ENCODE results near the gene ZNF555. TPM values are rescaled to one million over a fixed set of nuclear protein-coding genes. Genes with fewer than 3 reads are reported as not detected.
"Not testable (repeated sequence)": the region's sequence is repeated elsewhere in the genome, so short reads cannot be mapped to it uniquely, and the experiment has no call there.

Gene ZNF555
- total RNA-seq, 1 donor = 6.2 TPM

DNA sequence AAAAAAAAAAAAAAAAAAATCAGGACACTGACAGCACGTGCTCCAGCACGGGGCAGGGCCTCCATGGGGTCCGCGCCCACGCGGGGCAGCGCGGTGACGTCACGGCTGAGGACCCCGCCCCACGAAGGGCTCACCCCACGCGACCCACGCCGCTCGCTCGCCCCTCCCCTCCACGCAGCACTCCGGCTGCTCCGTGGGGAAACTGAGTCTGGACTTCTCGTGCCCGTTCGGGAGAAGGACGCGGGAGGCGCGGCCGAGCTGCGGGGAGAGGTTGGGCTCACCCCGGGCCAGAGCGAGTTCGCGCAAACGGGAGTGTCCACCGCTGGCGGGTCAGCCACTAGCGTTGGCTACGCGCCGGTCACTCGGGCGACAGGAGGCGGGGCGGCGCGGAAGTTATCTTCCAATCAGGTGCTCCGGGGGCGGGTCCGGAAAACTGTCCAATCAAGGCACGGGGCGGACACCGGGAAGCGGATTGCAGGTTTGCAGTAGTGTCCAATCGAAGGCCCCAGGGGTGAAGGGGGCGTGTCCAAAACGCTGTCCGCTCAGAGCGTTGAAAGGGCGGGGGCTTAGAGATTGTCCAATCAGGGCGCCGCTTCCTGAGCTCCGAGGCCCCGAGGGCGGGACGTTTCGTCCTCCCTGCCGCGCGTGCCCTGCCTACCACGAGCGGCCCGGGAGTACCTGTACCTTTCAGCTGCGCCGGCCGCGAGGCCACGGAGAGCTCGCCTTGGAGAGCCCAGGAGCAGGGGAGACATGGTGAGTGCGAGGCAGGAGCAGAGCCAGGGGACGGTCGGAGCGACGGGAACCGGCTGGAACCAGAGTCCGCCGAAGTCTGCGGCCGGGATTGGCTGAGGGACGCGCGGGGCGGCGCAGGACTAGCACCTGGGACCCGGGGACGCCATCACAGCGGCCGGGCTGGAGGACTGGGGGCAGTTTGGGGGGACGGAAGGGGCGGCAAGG is 59.3 kb downstream of the ZNF555 start, which contains the start of gene ZNF57:
TSS of gene ZNF57 (plus strand) at position 633 of the 957 bp plus-strand sequence. CDS start at position 751, 118 bp downstream.
- TF ChIP-seq CTCF (IDR thresholded peaks at IDR 0.05; ENCODE audit: extremely low read depth, low read depth, low read length) = no peak
- peak within 1 kb of the TSS; percentile 93 for H2AFZ ChIP-seq (ENCODE audit: low read length)
- no peaks in the 10 kb centered on the region for H3K4me1 ChIP-seq (ENCODE audit: insufficient read depth, low read length)
- H3K27me3 ChIP-seq (ENCODE audit: insufficient read depth, low read length) = no peaks in the 10 kb centered on the region
- H3K36me3 ChIP-seq (ENCODE audit: insufficient read depth, low read length) = no peaks in the 10 kb centered on the region
- peak within 1 kb of the TSS; percentile 94 for H3K4me3 ChIP-seq (ENCODE audit: insufficient read depth, low read length)
- H3K79me2 ChIP-seq (ENCODE audit: insufficient read depth, low read length) = peaks cover 27% of the 10 kb centered on the region
- H3K9me3 ChIP-seq (ENCODE audit: low read depth, low read length) = peaks cover 7% of the 10 kb centered on the region
- H3K27ac ChIP-seq (ENCODE audit: low read depth, low read length) = peak within 1 kb of the TSS; percentile 77
- H4K20me1 ChIP-seq (ENCODE audit: insufficient read depth, low read length) = no peaks in the 10 kb centered on the region
- H3K4me2 ChIP-seq (ENCODE audit: insufficient read depth, low read length) = peak within 1 kb of the TSS; percentile 91
- DNase-seq (ENCODE audit: insufficient read length, low spot score, missing footprints) = peak; percentile 99

DNA sequence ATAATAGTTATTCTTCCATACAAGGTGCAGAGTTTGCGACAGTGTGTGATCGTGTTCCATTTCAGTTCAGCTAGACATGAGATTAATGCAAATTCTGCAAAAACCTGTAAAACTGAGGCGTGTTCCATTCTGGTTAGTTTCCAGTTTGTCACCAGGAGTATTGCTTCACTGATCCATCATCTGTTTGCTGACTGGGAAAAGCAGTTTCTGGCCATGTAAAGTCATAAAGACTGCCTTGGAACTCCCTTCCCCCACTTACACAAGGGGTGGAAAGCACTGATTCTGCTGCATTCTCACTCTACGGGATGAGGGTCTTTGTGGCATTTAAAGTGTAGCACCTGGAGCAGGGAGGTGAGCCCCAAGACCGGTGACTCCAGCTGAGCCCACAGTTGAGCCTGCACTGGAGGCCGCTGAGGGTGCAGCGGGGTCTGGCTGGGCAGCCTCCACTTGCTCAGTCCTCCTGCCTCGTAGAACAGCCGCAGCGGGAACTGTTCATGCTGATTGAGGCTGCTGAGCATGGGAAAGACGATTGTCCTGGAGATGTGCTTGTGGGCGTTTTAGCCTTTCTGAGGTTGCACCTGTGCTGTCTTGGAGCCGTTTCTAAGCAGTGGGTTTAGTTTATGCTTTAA is 61.4 kb downstream of the ZNF555 start:
- Histone ChIP-seq H3K4me2 (ENCODE audit: insufficient read depth, low read length) (no peak overlapping the region), H3K36me3 (ENCODE audit: insufficient read depth, low read length) (no peaks in the 10 kb centered on the region), H3K4me3 (ENCODE audit: insufficient read depth, low read length) (no peak overlapping the region), H3K27me3 (ENCODE audit: insufficient read depth, low read length) (no peaks in the 10 kb centered on the region), H3K79me2 (ENCODE audit: insufficient read depth, low read length) (peaks cover 40% of the 10 kb centered on the region), H3K27ac (ENCODE audit: low read depth, low read length) (no peak overlapping the region), H3K4me1 (ENCODE audit: insufficient read depth, low read length) (no peaks in the 10 kb centered on the region), H3K9me3 (ENCODE audit: low read depth, low read length) (no peaks in the 10 kb centered on the region), H4K20me1 (ENCODE audit: insufficient read depth, low read length) (no peaks in the 10 kb centered on the region), H2AFZ (ENCODE audit: low read length) (no peak overlapping the region)
- DNase-seq (ENCODE audit: insufficient read length, low spot score, missing footprints) = no peak
- TF ChIP-seq CTCF (IDR thresholded peaks at IDR 0.05; ENCODE audit: extremely low read depth, low read depth, low read length) = no peak

GRCh38 chr19:2903326-2903725 is 62.1 kb downstream of the ZNF555 start:
- H3K79me2 ChIP-seq (ENCODE audit: insufficient read depth, low read length) = peaks cover 40% of the 10 kb centered on the region
- not testable (repeated sequence) for H3K36me3 ChIP-seq (ENCODE audit: insufficient read depth, low read length); H3K9me3 ChIP-seq (ENCODE audit: low read depth, low read length); H3K4me2 ChIP-seq (ENCODE audit: insufficient read depth, low read length); H3K4me3 ChIP-seq (ENCODE audit: insufficient read depth, low read length); H3K4me1 ChIP-seq (ENCODE audit: insufficient read depth, low read length); H3K27ac ChIP-seq (ENCODE audit: low read depth, low read length); DNase-seq (ENCODE audit: insufficient read length, low spot score, missing footprints); H3K27me3 ChIP-seq (ENCODE audit: insufficient read depth, low read length); H2AFZ ChIP-seq (ENCODE audit: low read length); H4K20me1 ChIP-seq (ENCODE audit: insufficient read depth, low read length)

DNA sequence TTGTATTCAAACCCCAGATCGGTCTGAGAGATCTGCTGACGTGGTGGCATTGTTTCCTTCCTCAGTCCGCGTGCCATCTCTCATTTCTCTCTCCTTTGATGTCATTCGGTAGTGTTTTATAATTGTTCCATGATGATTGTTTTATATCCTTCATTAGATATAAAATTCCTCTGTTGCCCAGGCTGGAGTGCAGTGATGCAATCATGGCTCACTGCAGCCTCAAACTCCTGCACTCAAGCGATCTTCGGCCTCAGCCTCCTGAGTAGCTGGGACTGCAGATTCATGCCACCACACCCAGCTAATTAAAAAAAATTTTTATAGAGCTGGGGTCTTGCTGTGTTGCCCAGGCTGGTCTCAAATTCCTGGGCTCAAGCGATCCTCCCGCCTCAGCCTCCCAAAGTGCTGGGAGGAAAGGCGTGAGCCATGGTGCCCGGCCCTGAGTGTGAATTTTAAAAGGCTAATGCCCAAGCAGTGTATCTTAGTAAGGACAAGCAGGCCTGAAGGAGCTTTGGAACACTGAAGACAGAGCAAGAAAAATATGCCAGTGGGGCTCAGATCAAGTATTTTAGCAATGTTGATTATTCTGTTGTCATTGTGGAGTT is 64.7 kb downstream of the ZNF555 start:
- H4K20me1 ChIP-seq (ENCODE audit: insufficient read depth, low read length) = no peaks in the 10 kb centered on the region
- no peak overlapping the region for H3K4me3 ChIP-seq (ENCODE audit: insufficient read depth, low read length)
- DNase-seq (ENCODE audit: insufficient read length, low spot score, missing footprints) = no peak
- H3K9me3 ChIP-seq (ENCODE audit: low read depth, low read length) = no peaks in the 10 kb centered on the region
- H3K4me1 ChIP-seq (ENCODE audit: insufficient read depth, low read length) = no peaks in the 10 kb centered on the region
- H3K27ac ChIP-seq (ENCODE audit: low read depth, low read length) = no peak overlapping the region
- no peak overlapping the region for H2AFZ ChIP-seq (ENCODE audit: low read length)
- no peak for TF ChIP-seq CTCF (IDR thresholded peaks at IDR 0.05; ENCODE audit: extremely low read depth, low read depth, low read length)
- peaks cover 40% of the 10 kb centered on the region for H3K79me2 ChIP-seq (ENCODE audit: insufficient read depth, low read length)
- H3K4me2 ChIP-seq (ENCODE audit: insufficient read depth, low read length) = no peak overlapping the region
- no peaks in the 10 kb centered on the region for H3K27me3 ChIP-seq (ENCODE audit: insufficient read depth, low read length)
- H3K36me3 ChIP-seq (ENCODE audit: insufficient read depth, low read length) = no peaks in the 10 kb centered on the region

All from osteoblast (primary cell).